Measurements from ENCODE around the gene TCF12. TPM values are rescaled to one million over a fixed set of nuclear protein-coding genes. Genes with fewer than 3 reads are reported as not detected.

The TCF12 gene
- total and polyA plus RNA-seq, 2 of the 8 experiments (the other 6 are each of a cell fraction or from before 2014, with no cell fraction given) = 85.8 to 101 TPM

DNA sequence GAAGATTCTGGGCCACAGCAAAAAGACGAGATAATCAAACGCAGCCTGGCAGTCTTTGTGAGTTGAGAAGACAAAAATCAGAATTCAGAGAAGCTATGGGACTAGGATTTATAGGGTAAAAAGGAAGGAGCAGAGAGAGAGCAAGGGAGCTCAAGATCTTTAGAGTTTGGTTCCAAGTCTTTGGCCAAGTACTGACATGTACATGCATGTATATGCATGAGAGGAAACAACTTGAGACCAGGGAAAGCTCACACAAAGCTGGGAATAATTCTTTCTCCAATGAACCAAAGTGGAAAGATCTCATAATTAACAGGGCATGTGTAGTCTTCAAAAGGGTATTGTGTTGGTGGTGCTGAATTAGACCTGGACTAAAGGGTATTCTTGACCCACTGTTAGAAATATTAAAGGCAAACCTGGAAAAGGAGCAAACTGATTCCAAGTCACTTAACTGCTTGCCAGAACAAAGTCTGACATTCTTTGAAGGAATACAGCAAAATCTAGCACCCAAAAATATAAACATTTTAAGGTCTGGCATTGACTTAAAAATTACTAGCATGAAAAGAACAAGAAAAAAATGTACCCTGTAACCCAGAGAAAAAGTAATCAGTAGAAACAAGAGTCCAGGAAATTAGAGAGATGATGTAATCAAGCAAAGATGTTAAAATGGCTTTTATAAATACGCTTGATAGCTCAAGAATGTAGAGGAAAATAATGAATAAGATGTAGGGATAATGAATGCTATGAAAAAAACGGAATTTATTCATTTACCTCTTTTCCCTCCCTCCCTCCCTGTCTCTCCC is 231.8 kb downstream of the TCF12 start:
- H2BK15ac ChIP-seq (ENCODE audit: low read length) = no peak overlapping the region
- no peak overlapping the region for H2BK120ac ChIP-seq (replicated peaks; ENCODE audit: low read depth, low read length)
- H3K4me3 ChIP-seq (ENCODE audit: extremely low read depth in 1 of 4, insufficient read depth in 2 of 4, low read depth in 3 of 4, low read length in 4 of 4) = no peak overlapping the region
- H3K79me1 ChIP-seq (ENCODE audit: low read depth, low read length) = no peaks in the 10 kb centered on the region; the same call in 1 of the 2 replicates
- H4K8ac ChIP-seq (ENCODE audit: extremely low read depth, insufficient read depth, low read length) = no peak overlapping the region
- H4K5ac ChIP-seq (ENCODE audit: insufficient read length, low read depth, low read length) = no peak overlapping the region
- FAIRE-seq = no peak
- H3K23me2 ChIP-seq (ENCODE audit: low read depth, low read length) = no peaks in the 10 kb centered on the region; the same call in 1 of the 2 replicates
- no peak overlapping the region for H3K9ac ChIP-seq (replicated peaks in 1 of 4; ENCODE audit: extremely low read depth in 1 of 4, low read depth in 3 of 4, low read length in 3 of 4)
- H2AK5ac ChIP-seq (ENCODE audit: low read depth, low read length) = no peak overlapping the region
- no peak overlapping the region for H2BK12ac ChIP-seq (ENCODE audit: low read depth, low read length)
- DNase-seq (ENCODE audit: low read depth in 1 of 2, low spot score in 2 of 2) = no peak
- no peak overlapping the region for H3K4ac ChIP-seq (replicated peaks; ENCODE audit: insufficient read length, low read depth, low read length)
- H3K14ac ChIP-seq (ENCODE audit: insufficient read length) = no peak overlapping the region
- H3K4me2 ChIP-seq (ENCODE audit: insufficient read depth in 1 of 2, low read depth in 2 of 2, low read length in 2 of 2) = no peak overlapping the region
- H4K20me1 ChIP-seq (replicated peaks in 1 of 2; ENCODE audit: control insufficient read depth in 1 of 2, insufficient read depth in 2 of 2, low read length in 2 of 2) = no peaks in the 10 kb centered on the region
- peaks cover 0 to 12% (median 0%) of the 10 kb centered on the region in 4 experiments; a peak in 1 of 8 replicates for H3K36me3 ChIP-seq (ENCODE audit: control insufficient read depth in 2 of 4, insufficient read depth in 4 of 4, low read length in 3 of 4)
- CTCF ChIA-PET (ENCODE audit: partially characterized antibody) = interaction anchor here (0.6 to 4.2 kb wide), 4 partner anchors 10 to 162 kb away, joined by 3 to 17 read pairs (median 4); no protein-coding TSS in a partner anchor
- no peak overlapping the region for H2AFZ ChIP-seq (ENCODE audit: low read length)
- H3K23ac ChIP-seq (ENCODE audit: insufficient read length) = no peak overlapping the region
- H3K27me3 ChIP-seq (replicated peaks in 1 of 4; ENCODE audit: control insufficient read depth in 3 of 4, extremely low read depth in 1 of 4, insufficient read depth in 3 of 4, low read length in 3 of 4) = no peaks in the 10 kb centered on the region
- no peak overlapping the region for H4K91ac ChIP-seq (replicated peaks; ENCODE audit: insufficient read length, low read length)
- H3K4me1 ChIP-seq (replicated peaks in 1 of 4; ENCODE audit: control insufficient read depth in 3 of 4, insufficient read depth in 4 of 4, low read length in 3 of 4) = no peaks in the 10 kb centered on the region; a peak in 3 of 7 replicates
- no peak overlapping the region for H3K56ac ChIP-seq (replicated peaks; ENCODE audit: insufficient read length, low read depth, low read length)
- H3K18ac ChIP-seq (ENCODE audit: extremely low read depth, low read length) = no peak overlapping the region
- H2BK5ac ChIP-seq (ENCODE audit: low read depth, low read length) = no peak overlapping the region
- 91% methylated on average over 4 of the region's 4 CpGs; no CpG with 5 or more reads in 1 of the 2 experiments for WGBS, 2 experiments (ENCODE audit: extremely low coverage in 1 of 2, insufficient coverage in 1 of 2, insufficient read length in 1 of 2, insufficient replicate concordance in 2 of 2, low coverage in 1 of 2, low lambda C conversion rate in 2 of 2, missing lambda C conversion rate in 1 of 2)
- peaks cover 0 to 2% of the 10 kb centered on the region in 2 experiments; a peak in 1 of 4 replicates for H3K79me2 ChIP-seq (ENCODE audit: control insufficient read depth in 1 of 2, insufficient read depth in 2 of 2, low read length in 2 of 2)
- no peak overlapping the region for H2BK20ac ChIP-seq (ENCODE audit: low read length)
- POLR2A ChIA-PET (ENCODE audit: partially characterized antibody) = interaction anchor here (0.7 to 1.0 kb wide), 3 partner anchors 14 to 153 kb away, joined by 3 read pairs; no protein-coding TSS in a partner anchor
- H3K9me3 ChIP-seq (ENCODE audit: insufficient read depth in 2 of 2, low read depth in 1 of 2, low read length in 1 of 2) = peaks cover 8 to 11% of the 10 kb centered on the region in 2 experiments
- H3K27ac ChIP-seq (ENCODE audit: low read depth, low read length) = no peak overlapping the region
- TF ChIP-seq POLR2A (IDR thresholded peaks at IDR 0.05; ENCODE audit: control extremely low read depth in 1 of 2, low read depth in 2 of 2, low read length in 2 of 2) (no peak), TBP (IDR thresholded peaks at IDR 0.05; ENCODE audit: low read depth, low read length) (no peak), SUZ12 (IDR thresholded peaks at IDR 0.05; ENCODE audit: low read length) (no peak), E2F6 (IDR thresholded peaks at IDR 0.05) (no peak), CHD1 (IDR thresholded peaks at IDR 0.05; ENCODE audit: low read depth, low read length) (no peak), SIN3A (conservative IDR thresholded peaks at IDR 0.05 in 1 of 2, IDR thresholded peaks at IDR 0.05 in 1 of 2; ENCODE audit: low read depth in 1 of 2, low read length in 2 of 2) (no peak), KDM4A (IDR thresholded peaks at IDR 0.05; ENCODE audit: low read depth, low read length, severe bottlenecking) (no peak), CEBPB (IDR thresholded peaks at IDR 0.05; ENCODE audit: low read depth, low read length) (no peak), JUND (IDR thresholded peaks at IDR 0.05; ENCODE audit: low read length) (no peak), EZH2 (IDR thresholded peaks at IDR 0.05; ENCODE audit: low read depth, low read length, severe bottlenecking) (no peak), PHF8 (conservative IDR thresholded peaks at IDR 0.05; ENCODE audit: low read depth, low read length) (no peak), BACH1 (IDR thresholded peaks at IDR 0.05; ENCODE audit: low read length) (no peak)
